Inflammatory macrophage treated with lipopolysaccharide for 1 hour (primary cell): ENCODE data around the gene APPBP2.
A peak's percentile ranks its signal among the peaks of the same experiment; 100 is the strongest.
"Not testable (repeated sequence)": the region's sequence is repeated elsewhere in the genome, so short reads cannot be mapped to it uniquely, and the experiment has no call there.

Source experiments
- DNase-seq, 2 donors: peaks; one replicate each; pipeline ENCODE4 v3.0.0-alpha.2; 2020 to 2022

APPBP2 gene

GRCh38 chr17:60525685-60526514 lies at the start of gene APPBP2:
Gene APPBP2, minus strand, starts transcription at chr17:60526242. Its CDS starts 311 bp downstream, at chr17:60525931.
- peak; percentile 72 to 86 for DNase-seq

- no peak for DNase-seq
Observed at GRCh38 chr17:60573236-60574051, 47.4 kb upstream of the APPBP2 start.

- DNase-seq: no peak
Observed at GRCh38 chr17:60565233-60565632, 39.2 kb upstream of the APPBP2 start.

GRCh38 chr17:60563743-60564142 lies 37.7 kb upstream of the APPBP2 start:
- DNase-seq: no peak

GRCh38 chr17:60562421-60562820 lies 36.4 kb upstream of the APPBP2 start:
- DNase-seq: no peak

- no peak for DNase-seq
Observed at GRCh38 chr17:60560860-60561257, 34.8 kb upstream of the APPBP2 start.

GRCh38 chr17:60559995-60560859 lies 34.2 kb upstream of the APPBP2 start:
- DNase-seq: no peak

- DNase-seq: no peak
Observed at GRCh38 chr17:60559659-60559994, 33.6 kb upstream of the APPBP2 start.

GRCh38 chr17:60557805-60558204 lies 31.8 kb upstream of the APPBP2 start:
- DNase-seq: no peak

- DNase-seq: no peak
Observed at GRCh38 chr17:60555786-60556185, 29.7 kb upstream of the APPBP2 start.

GRCh38 chr17:60554377-60554788 lies 28.3 kb upstream of the APPBP2 start:
- no peak for DNase-seq

GRCh38 chr17:60552255-60552654 lies 26.2 kb upstream of the APPBP2 start:
- not testable (repeated sequence) for DNase-seq

GRCh38 chr17:60548990-60549389 lies 22.9 kb upstream of the APPBP2 start:
- no peak for DNase-seq

- no peak for DNase-seq
Observed at GRCh38 chr17:60545465-60546191, 19.6 kb upstream of the APPBP2 start.

GRCh38 chr17:60542071-60542470 lies 16.0 kb upstream of the APPBP2 start:
- no peak for DNase-seq

GRCh38 chr17:60540460-60540859 lies 14.4 kb upstream of the APPBP2 start:
- DNase-seq: no peak

GRCh38 chr17:60539807-60540206 lies 13.8 kb upstream of the APPBP2 start:
- no peak for DNase-seq

- DNase-seq: no peak
Observed at GRCh38 chr17:60538726-60539125, 12.7 kb upstream of the APPBP2 start.

- DNase-seq: no peak
Observed at GRCh38 chr17:60535382-60536279, 9.6 kb upstream of the APPBP2 start.

- DNase-seq: no peak
Observed at GRCh38 chr17:60534613-60535157, 8.6 kb upstream of the APPBP2 start.

- DNase-seq: no peak
Observed at GRCh38 chr17:60534010-60534555, 8.0 kb upstream of the APPBP2 start.
